Measurements from ENCODE around the gene PRKG1.

- TF ChIP-seq CBFB (CRISPR knock-in tag; IDR thresholded peaks at IDR 0.05; ENCODE audit: low read depth), result no peak
- no peak for TF ChIP-seq FOXP4 (CRISPR knock-in tag; IDR thresholded peaks at IDR 0.05)
- TF ChIP-seq, protein P1, sequence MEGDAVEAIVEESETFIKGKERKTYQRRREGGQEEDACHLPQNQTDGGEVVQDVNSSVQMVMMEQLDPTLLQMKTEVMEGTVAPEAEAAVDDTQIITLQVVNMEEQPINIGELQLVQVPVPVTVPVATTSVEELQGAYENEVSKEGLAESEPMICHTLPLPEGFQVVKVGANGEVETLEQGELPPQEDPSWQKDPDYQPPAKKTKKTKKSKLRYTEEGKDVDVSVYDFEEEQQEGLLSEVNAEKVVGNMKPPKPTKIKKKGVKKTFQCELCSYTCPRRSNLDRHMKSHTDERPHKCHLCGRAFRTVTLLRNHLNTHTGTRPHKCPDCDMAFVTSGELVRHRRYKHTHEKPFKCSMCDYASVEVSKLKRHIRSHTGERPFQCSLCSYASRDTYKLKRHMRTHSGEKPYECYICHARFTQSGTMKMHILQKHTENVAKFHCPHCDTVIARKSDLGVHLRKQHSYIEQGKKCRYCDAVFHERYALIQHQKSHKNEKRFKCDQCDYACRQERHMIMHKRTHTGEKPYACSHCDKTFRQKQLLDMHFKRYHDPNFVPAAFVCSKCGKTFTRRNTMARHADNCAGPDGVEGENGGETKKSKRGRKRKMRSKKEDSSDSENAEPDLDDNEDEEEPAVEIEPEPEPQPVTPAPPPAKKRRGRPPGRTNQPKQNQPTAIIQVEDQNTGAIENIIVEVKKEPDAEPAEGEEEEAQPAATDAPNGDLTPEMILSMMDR (IDR thresholded peaks at IDR 0.05), result no peak
- TF ChIP-seq CREB1 (CRISPR knock-in tag; IDR thresholded peaks at IDR 0.05), result no peak
- TF ChIP-seq, protein P2, sequence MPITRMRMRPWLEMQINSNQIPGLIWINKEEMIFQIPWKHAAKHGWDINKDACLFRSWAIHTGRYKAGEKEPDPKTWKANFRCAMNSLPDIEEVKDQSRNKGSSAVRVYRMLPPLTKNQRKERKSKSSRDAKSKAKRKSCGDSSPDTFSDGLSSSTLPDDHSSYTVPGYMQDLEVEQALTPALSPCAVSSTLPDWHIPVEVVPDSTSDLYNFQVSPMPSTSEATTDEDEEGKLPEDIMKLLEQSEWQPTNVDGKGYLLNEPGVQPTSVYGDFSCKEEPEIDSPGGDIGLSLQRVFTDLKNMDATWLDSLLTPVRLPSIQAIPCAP (CRISPR knock-in tag; IDR thresholded peaks at IDR 0.05), result no peak
- TF ChIP-seq, protein P3, sequence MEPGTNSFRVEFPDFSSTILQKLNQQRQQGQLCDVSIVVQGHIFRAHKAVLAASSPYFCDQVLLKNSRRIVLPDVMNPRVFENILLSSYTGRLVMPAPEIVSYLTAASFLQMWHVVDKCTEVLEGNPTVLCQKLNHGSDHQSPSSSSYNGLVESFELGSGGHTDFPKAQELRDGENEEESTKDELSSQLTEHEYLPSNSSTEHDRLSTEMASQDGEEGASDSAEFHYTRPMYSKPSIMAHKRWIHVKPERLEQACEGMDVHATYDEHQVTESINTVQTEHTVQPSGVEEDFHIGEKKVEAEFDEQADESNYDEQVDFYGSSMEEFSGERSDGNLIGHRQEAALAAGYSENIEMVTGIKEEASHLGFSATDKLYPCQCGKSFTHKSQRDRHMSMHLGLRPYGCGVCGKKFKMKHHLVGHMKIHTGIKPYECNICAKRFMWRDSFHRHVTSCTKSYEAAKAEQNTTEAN (CRISPR knock-in tag; IDR thresholded peaks at IDR 0.05), result no peak
- TF ChIP-seq ZNF263 (CRISPR knock-in tag; IDR thresholded peaks at IDR 0.05; ENCODE audit: low read depth), result no peak
- no peak for TF ChIP-seq ELF4 (CRISPR knock-in tag; IDR thresholded peaks at IDR 0.05; ENCODE audit: low read depth)
Observed at GRCh38 chr10:51416494-51416893, 342.2 kb downstream of the PRKG1 start.

Measured in WTC11 (cell line).